ENCODE measurements around the gene DSG4. TPM values are rescaled to one million over a fixed set of nuclear protein-coding genes. Genes with fewer than 3 reads are reported as not detected.

The DSG4 gene
- total and polyA plus RNA-seq, 4 donors: not detected

GRCh38 chr18:31439807-31440325, 63.3 kb downstream of the DSG4 start:
- 100% methylated on average over 2 of the region's 6 CpGs for WGBS (ENCODE audit: insufficient coverage)
- Histone ChIP-seq H3K4me3 (ENCODE audit: low read depth, low read length) (no peak overlapping the region), H3K27ac (ENCODE audit: low read depth, low read length) (no peak overlapping the region), H3K27me3 (ENCODE audit: control insufficient read depth, insufficient read depth, low read length) (no peaks in the 10 kb centered on the region), H3K36me3 (ENCODE audit: control insufficient read depth, insufficient read depth, low read length) (no peaks in the 10 kb centered on the region), H3K4me1 (ENCODE audit: control insufficient read depth, insufficient read depth, low read length) (no peaks in the 10 kb centered on the region), H3K9me3 (ENCODE audit: control insufficient read depth, insufficient read depth, low read length) (no peaks in the 10 kb centered on the region)
- no peak for DNase-seq (ENCODE audit: low read depth in 4 of 6, low spot score in 6 of 6)

GRCh38 chr18:31440787-31441186, 64.2 kb downstream of the DSG4 start:
- Histone ChIP-seq H3K4me1 (ENCODE audit: control insufficient read depth, insufficient read depth, low read length) (no peaks in the 10 kb centered on the region), H3K27ac (ENCODE audit: low read depth, low read length) (no peak overlapping the region), H3K9me3 (ENCODE audit: control insufficient read depth, insufficient read depth, low read length) (no peaks in the 10 kb centered on the region), H3K27me3 (ENCODE audit: control insufficient read depth, insufficient read depth, low read length) (no peaks in the 10 kb centered on the region), H3K36me3 (ENCODE audit: control insufficient read depth, insufficient read depth, low read length) (no peaks in the 10 kb centered on the region), H3K4me3 (ENCODE audit: low read depth, low read length) (no peak overlapping the region)
- no peak for DNase-seq (ENCODE audit: low read depth in 4 of 6, low spot score in 6 of 6)
- 88% methylated on average over 2 of the region's 6 CpGs for WGBS (ENCODE audit: insufficient coverage)

- no peak overlapping the region for H3K27ac ChIP-seq (ENCODE audit: low read depth, low read length)
- peak in 1 of 6 donors; percentile 21 for DNase-seq (ENCODE audit: low read depth in 4 of 6, low spot score in 6 of 6)
- 45% methylated on average over 2 of the region's 4 CpGs for WGBS (ENCODE audit: insufficient coverage)
- no peak overlapping the region for H3K4me3 ChIP-seq (ENCODE audit: low read depth, low read length)
- H3K36me3 ChIP-seq (ENCODE audit: control insufficient read depth, insufficient read depth, low read length): no peaks in the 10 kb centered on the region
- H3K9me3 ChIP-seq (ENCODE audit: control insufficient read depth, insufficient read depth, low read length): no peaks in the 10 kb centered on the region
- no peaks in the 10 kb centered on the region for H3K27me3 ChIP-seq (ENCODE audit: control insufficient read depth, insufficient read depth, low read length)
- no peaks in the 10 kb centered on the region for H3K4me1 ChIP-seq (ENCODE audit: control insufficient read depth, insufficient read depth, low read length)
These were observed 64.9 kb downstream of the DSG4 start for GRCh38 chr18:31441493-31441892.

- Histone ChIP-seq H3K9me3 (ENCODE audit: control insufficient read depth, insufficient read depth, low read length) (no peaks in the 10 kb centered on the region), H3K36me3 (ENCODE audit: control insufficient read depth, insufficient read depth, low read length) (no peaks in the 10 kb centered on the region), H3K27me3 (ENCODE audit: control insufficient read depth, insufficient read depth, low read length) (no peaks in the 10 kb centered on the region), H3K4me3 (ENCODE audit: low read depth, low read length) (no peak overlapping the region), H3K4me1 (ENCODE audit: control insufficient read depth, insufficient read depth, low read length) (no peaks in the 10 kb centered on the region), H3K27ac (ENCODE audit: low read depth, low read length) (no peak overlapping the region)
- no CpG with 5 or more reads among the region's 2 CpGs for WGBS (ENCODE audit: insufficient coverage)
- DNase-seq (ENCODE audit: low read depth in 4 of 6, low spot score in 6 of 6): no peak
These were observed 67.6 kb downstream of the DSG4 start for GRCh38 chr18:31444142-31444541.

GRCh38 chr18:31445908-31446307, 69.3 kb downstream of the DSG4 start:
- no peaks in the 10 kb centered on the region for H3K9me3 ChIP-seq (ENCODE audit: control insufficient read depth, insufficient read depth, low read length)

GRCh38 chr18:31446854-31447253, 70.3 kb downstream of the DSG4 start:
- H3K4me3 ChIP-seq (ENCODE audit: low read depth, low read length): no peak overlapping the region
- H3K36me3 ChIP-seq (ENCODE audit: control insufficient read depth, insufficient read depth, low read length): no peaks in the 10 kb centered on the region
- DNase-seq (ENCODE audit: low read depth in 4 of 6, low spot score in 6 of 6): no peak
- no CpG with 5 or more reads among the region's 3 CpGs for WGBS (ENCODE audit: insufficient coverage)
- no peaks in the 10 kb centered on the region for H3K27me3 ChIP-seq (ENCODE audit: control insufficient read depth, insufficient read depth, low read length)
- H3K9me3 ChIP-seq (ENCODE audit: control insufficient read depth, insufficient read depth, low read length): no peaks in the 10 kb centered on the region
- H3K27ac ChIP-seq (ENCODE audit: low read depth, low read length): no peak overlapping the region
- H3K4me1 ChIP-seq (ENCODE audit: control insufficient read depth, insufficient read depth, low read length): no peaks in the 10 kb centered on the region

More at GRCh38 chr18:31445908-31446307, 69.3 kb downstream of the DSG4 start:
- Histone ChIP-seq H3K27ac (ENCODE audit: low read depth, low read length) (no peak overlapping the region), H3K4me1 (ENCODE audit: control insufficient read depth, insufficient read depth, low read length) (no peaks in the 10 kb centered on the region), H3K4me3 (ENCODE audit: low read depth, low read length) (no peak overlapping the region), H3K36me3 (ENCODE audit: control insufficient read depth, insufficient read depth, low read length) (no peaks in the 10 kb centered on the region), H3K27me3 (ENCODE audit: control insufficient read depth, insufficient read depth, low read length) (no peaks in the 10 kb centered on the region)
- DNase-seq (ENCODE audit: low read depth in 4 of 6, low spot score in 6 of 6): no peak

- H3K4me3 ChIP-seq (ENCODE audit: low read depth, low read length): no peak within 1 kb of the TSS
- 46% methylated on average over 7 of the region's 9 CpGs for WGBS (ENCODE audit: insufficient coverage)
- H3K36me3 ChIP-seq (ENCODE audit: control insufficient read depth, insufficient read depth, low read length): no peaks in the 10 kb centered on the region
- H3K27me3 ChIP-seq (ENCODE audit: control insufficient read depth, insufficient read depth, low read length): no peaks in the 10 kb centered on the region
- H3K4me1 ChIP-seq (ENCODE audit: control insufficient read depth, insufficient read depth, low read length): no peaks in the 10 kb centered on the region
- DNase-seq (ENCODE audit: low read depth in 4 of 6, low spot score in 6 of 6): no peak
- no peak within 1 kb of the TSS for H3K27ac ChIP-seq (ENCODE audit: low read depth, low read length)
- H3K9me3 ChIP-seq (ENCODE audit: control insufficient read depth, insufficient read depth, low read length): no peaks in the 10 kb centered on the region
These were observed 71.1 kb downstream of the DSG4 start, which contains the start of gene DSG3 for GRCh38 chr18:31447530-31448191. TSS of gene DSG3 (plus strand) at chr18:31447741. CDS start at chr18:31447878, 137 bp downstream.

GRCh38 chr18:31450409-31450808, 73.8 kb downstream of the DSG4 start:
- Histone ChIP-seq H3K27ac (ENCODE audit: low read depth, low read length) (no peak overlapping the region), H3K36me3 (ENCODE audit: control insufficient read depth, insufficient read depth, low read length) (no peaks in the 10 kb centered on the region), H3K9me3 (ENCODE audit: control insufficient read depth, insufficient read depth, low read length) (no peaks in the 10 kb centered on the region), H3K4me3 (ENCODE audit: low read depth, low read length) (no peak overlapping the region), H3K4me1 (ENCODE audit: control insufficient read depth, insufficient read depth, low read length) (no peaks in the 10 kb centered on the region), H3K27me3 (ENCODE audit: control insufficient read depth, insufficient read depth, low read length) (no peaks in the 10 kb centered on the region)
- no peak for DNase-seq (ENCODE audit: low read depth in 4 of 6, low spot score in 6 of 6)

GRCh38 chr18:31451625-31452024, 75.0 kb downstream of the DSG4 start:
- no peaks in the 10 kb centered on the region for H3K27me3 ChIP-seq (ENCODE audit: control insufficient read depth, insufficient read depth, low read length)
- WGBS (ENCODE audit: insufficient coverage): 100% methylated on average over 1 of the region's 1 CpG
- H3K9me3 ChIP-seq (ENCODE audit: control insufficient read depth, insufficient read depth, low read length): no peaks in the 10 kb centered on the region
- H3K4me3 ChIP-seq (ENCODE audit: low read depth, low read length): no peak overlapping the region
- H3K4me1 ChIP-seq (ENCODE audit: control insufficient read depth, insufficient read depth, low read length): no peaks in the 10 kb centered on the region
- DNase-seq (ENCODE audit: low read depth in 4 of 6, low spot score in 6 of 6): no peak
- H3K27ac ChIP-seq (ENCODE audit: low read depth, low read length): no peak overlapping the region
- no peaks in the 10 kb centered on the region for H3K36me3 ChIP-seq (ENCODE audit: control insufficient read depth, insufficient read depth, low read length)

- Histone ChIP-seq H3K4me1 (ENCODE audit: control insufficient read depth, insufficient read depth, low read length) (no peaks in the 10 kb centered on the region), H3K36me3 (ENCODE audit: control insufficient read depth, insufficient read depth, low read length) (no peaks in the 10 kb centered on the region), H3K27me3 (ENCODE audit: control insufficient read depth, insufficient read depth, low read length) (no peaks in the 10 kb centered on the region), H3K27ac (ENCODE audit: low read depth, low read length) (no peak overlapping the region), H3K4me3 (ENCODE audit: low read depth, low read length) (no peak overlapping the region), H3K9me3 (ENCODE audit: control insufficient read depth, insufficient read depth, low read length) (no peaks in the 10 kb centered on the region)
- no CpG with 5 or more reads among the region's 3 CpGs for WGBS (ENCODE audit: insufficient coverage)
- no peak for DNase-seq (ENCODE audit: low read depth in 4 of 6, low spot score in 6 of 6)
These were observed 77.6 kb downstream of the DSG4 start for GRCh38 chr18:31454066-31454708.
